CD4-positive, CD25-positive, alpha-beta regulatory T cell (primary cell): Measurements from ENCODE around the gene TJP3. TPM values are rescaled to one million over a fixed set of nuclear protein-coding genes. Genes with fewer than 3 reads are reported as not detected.

ENCODE experiments used
- ATAC-seq, 2 donors: fragments of 150-1000 bp; cut with Tn5 transposase; one replicate each; pipeline ENCODE4 v1.10.0; 2021; ENCODE audit warnings: low read depth in 2 of 2, moderate number of reproducible peaks in 2 of 2, moderate library complexity in 1 of 2
- DNase-seq, 3 donors: peaks; one replicate each; pipeline versions ENCODE4 v3.0.0 to v3.0.0-alpha.2; 2012 to 2022; ENCODE audit warnings: mixed read lengths in 1 of 3
- H3K27ac ChIP-seq: one replicate; pipeline ENCODE4 v1.7.0; 2013; ENCODE audit warnings: mild to moderate bottlenecking, low read length; ENCODE audit not compliant: insufficient read depth, poor library complexity, severe bottlenecking
- H3K27me3 ChIP-seq: one replicate; pipeline ENCODE4 v1.7.0; 2013; ENCODE audit warnings: low read length; ENCODE audit not compliant: control insufficient read depth, insufficient read depth
- H3K36me3 ChIP-seq: one replicate; pipeline ENCODE4 v1.7.0; 2013; ENCODE audit warnings: mild to moderate bottlenecking, low read length, moderate library complexity; ENCODE audit not compliant: control insufficient read depth, insufficient read depth
- H3K4me1 ChIP-seq: 2 replicates; pipeline ENCODE4 v1.7.0; 2013; ENCODE audit warnings: mild to moderate bottlenecking, low read length; ENCODE audit not compliant: insufficient read depth, control insufficient read depth, poor library complexity, severe bottlenecking
- H3K4me3 ChIP-seq: one replicate; pipeline ENCODE4 v1.7.0; 2013; ENCODE audit warnings: low read depth, mild to moderate bottlenecking, low read length, moderate library complexity
- H3K9me3 ChIP-seq, 2 experiments: 1 replicate in 1 of 2; 2 replicates in 1 of 2; pipeline ENCODE4 v1.7.0; 2013; ENCODE audit warnings: low read length in 2 of 2, mild to moderate bottlenecking in 1 of 2, moderate library complexity in 1 of 2; ENCODE audit not compliant: control insufficient read depth in 2 of 2
- H3K27ac Mint-ChIP-seq, 3 donors: one replicate each; pipeline ENCODE4 v1.8.0; 2020 to 2022; ENCODE audit warnings: mild to moderate bottlenecking in 3 of 3, mixed read lengths in 3 of 3, moderate library complexity in 2 of 3
- H3K27me3 Mint-ChIP-seq: one replicate; pipeline ENCODE4 v1.8.0; 2022; ENCODE audit warnings: mild to moderate bottlenecking, mixed read lengths
- H3K36me3 Mint-ChIP-seq: one replicate; pipeline ENCODE4 v1.8.0; 2020; ENCODE audit warnings: mixed read lengths
- H3K4me1 Mint-ChIP-seq, 4 donors: one replicate each; pipeline ENCODE4 v1.8.0; 2020 to 2022; ENCODE audit warnings: mixed read lengths in 4 of 4, mild to moderate bottlenecking in 1 of 4
- H3K4me3 Mint-ChIP-seq, 4 donors: one replicate each; pipeline ENCODE4 v1.8.0; 2020 to 2022; ENCODE audit warnings: mild to moderate bottlenecking in 4 of 4, mixed read lengths in 4 of 4, moderate library complexity in 3 of 4
- H3K9me3 Mint-ChIP-seq, 7 donors: one replicate each; pipeline ENCODE4 v1.8.0; 2020 to 2022; ENCODE audit warnings: mixed read lengths in 7 of 7, mild to moderate bottlenecking in 3 of 7, moderate library complexity in 2 of 7
- polyA plus RNA-seq, 4 donors: library from polyadenylated mRNA; unstranded; fragments of 300-500 nt; fragmentation: Illumina TruSeq; gene quantifications; one replicate each; pipeline ENCODE4 v1.2.3, GENCODE V29; 2021
- total RNA-seq: library from RNA; stranded (reverse); gene quantifications from one replicate; pipeline ENCODE4 v1.2.3, GENCODE V29; 2022

TJP3 gene
- total and polyA plus RNA-seq, 5 donors from 2014 or later = 20.6 to 34.4 (median 28.6) TPM

DNA sequence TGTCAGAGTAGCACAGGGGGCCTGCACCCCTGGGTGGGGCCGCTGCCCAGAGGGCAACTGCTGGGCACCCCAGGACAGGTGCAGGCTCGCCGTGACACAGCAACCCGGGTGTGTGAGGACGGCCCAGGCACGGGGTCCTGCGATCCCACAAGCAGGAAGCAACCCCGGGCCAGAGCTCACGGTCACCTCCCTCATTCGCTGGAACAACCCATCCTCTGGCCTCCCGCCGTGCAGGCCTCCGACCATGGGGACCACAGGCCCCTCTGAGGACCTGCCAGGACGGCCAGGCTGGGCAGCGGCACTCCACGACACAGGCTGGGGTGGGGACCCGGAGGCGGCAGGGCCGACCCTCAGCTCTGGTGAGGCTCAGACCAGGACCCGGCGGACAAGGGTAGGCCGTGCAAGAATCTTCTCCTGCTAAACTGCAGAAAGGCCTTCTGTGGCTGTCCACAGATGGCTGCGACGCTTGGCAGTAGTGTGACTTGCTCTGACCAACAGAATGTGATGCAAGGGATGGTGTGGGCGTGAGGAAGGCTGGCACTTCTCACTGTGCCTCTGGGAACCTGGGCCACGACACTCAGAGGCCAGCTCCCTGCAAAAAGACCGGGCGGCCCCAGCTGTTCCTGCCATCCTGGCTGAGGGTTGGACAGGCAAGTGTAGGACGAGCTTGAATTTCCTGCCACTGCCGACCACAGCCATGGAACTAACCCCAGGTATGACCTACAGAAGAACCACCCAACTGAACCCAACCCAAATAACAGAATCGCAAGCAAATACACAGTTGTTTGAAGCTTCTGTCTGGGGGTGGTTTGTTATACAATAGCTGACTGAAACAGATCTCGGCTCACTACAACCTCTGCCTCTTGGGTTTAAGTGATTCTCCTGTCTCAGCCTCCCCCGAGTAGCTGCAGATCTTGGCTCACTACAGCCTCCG lies 34.4 kb upstream of the TJP3 start:
- peaks cover 22% of the 10 kb centered on the region for H3K4me1 ChIP-seq

DNA sequence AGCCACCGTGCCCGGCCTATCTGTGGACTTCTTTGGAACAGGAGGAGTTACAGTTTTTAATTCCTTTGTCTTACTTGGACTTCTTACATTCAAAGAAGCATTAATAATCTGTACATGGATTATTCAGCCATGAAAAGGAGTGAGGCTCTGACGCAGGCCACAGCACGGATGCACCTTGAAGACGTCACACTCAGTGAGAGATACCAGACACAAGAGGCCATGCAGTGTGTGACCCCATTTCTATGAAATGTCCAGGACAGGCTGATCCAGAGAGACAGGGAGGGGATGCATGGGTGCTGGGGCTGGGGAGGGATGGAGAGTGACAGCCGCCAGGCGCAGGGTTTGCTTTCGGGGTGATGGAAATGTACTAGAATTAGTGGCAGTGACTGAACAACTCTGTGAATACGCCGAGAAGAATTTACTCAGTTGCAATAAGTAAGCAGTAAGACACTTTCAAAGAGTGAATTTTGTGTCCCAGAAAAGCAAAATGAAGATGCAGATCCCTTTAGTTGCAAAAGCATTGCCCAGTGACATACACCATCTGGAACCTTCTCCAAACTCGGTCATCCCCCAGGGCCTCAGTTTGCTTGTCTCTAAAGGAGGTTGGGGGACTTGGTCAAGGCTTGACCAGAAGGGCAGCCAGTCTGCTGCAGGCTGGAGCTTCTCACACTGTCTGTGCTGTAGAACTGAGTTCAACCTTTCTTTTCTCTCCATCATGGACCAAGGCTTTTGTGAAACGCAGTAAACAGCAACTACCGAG lies 33.2 kb upstream of the TJP3 start:
- H3K4me3 Mint-ChIP-seq = peak overlapping the region in 1 of 4 donors; percentile 2

More for the DNA sequence above, 34.4 kb upstream of the TJP3 start:
- DNase-seq (no peak), ATAC-seq (no peak)
- no peaks in the 10 kb centered on the region for H3K27me3 ChIP-seq
- no peak overlapping the region for H3K27ac ChIP-seq
- Mint-ChIP-seq H3K27ac (no peak overlapping the region), H3K9me3 (no peaks in the 10 kb centered on the region), H3K4me3 (peak overlapping the region in 1 of 4 donors; percentile 56), H3K27me3 (no peaks in the 10 kb centered on the region), H3K36me3 (peaks cover 6% of the 10 kb centered on the region), H3K4me1 (peaks cover 0 to 39% (median 0%) of the 10 kb centered on the region in 4 donors)
- H3K4me3 ChIP-seq = no peak overlapping the region
- no peaks in the 10 kb centered on the region for H3K36me3 ChIP-seq
- no peaks in the 10 kb centered on the region for H3K9me3 ChIP-seq

DNA sequence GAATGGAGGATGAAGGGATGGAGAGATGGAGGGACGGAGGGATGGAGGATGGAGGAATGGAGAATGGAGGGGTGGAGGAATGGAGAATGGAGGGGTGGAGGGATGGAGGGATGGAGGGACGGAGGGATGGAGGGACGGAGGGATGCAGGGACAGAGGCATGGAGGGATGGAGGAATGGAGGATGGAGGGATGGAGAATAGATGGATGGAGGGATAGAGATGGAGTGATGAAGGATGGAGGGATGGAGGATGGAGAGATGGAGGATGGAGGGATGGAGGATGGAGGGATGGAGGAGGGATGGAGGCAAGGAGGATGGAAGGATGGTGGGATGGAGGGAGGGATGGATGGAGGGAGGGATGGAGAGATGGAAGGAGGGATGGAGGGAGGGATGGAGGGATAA lies 30.0 kb upstream of the TJP3 start:
- Mint-ChIP-seq H3K4me1 (peaks cover 0 to 11% (median 0%) of the 10 kb centered on the region in 4 donors), H3K27me3 (no peaks in the 10 kb centered on the region), H3K4me3 (no peak overlapping the region), H3K9me3 (no peaks in the 10 kb centered on the region), H3K27ac (no peak overlapping the region), H3K36me3 (peaks cover 6% of the 10 kb centered on the region)
- no peak for ATAC-seq
- no peak for DNase-seq
- no peaks in the 10 kb centered on the region for H3K4me1 ChIP-seq
- H3K9me3 ChIP-seq = no peaks in the 10 kb centered on the region
- H3K36me3 ChIP-seq = peaks cover 2% of the 10 kb centered on the region
- no peak overlapping the region for H3K4me3 ChIP-seq
- no peaks in the 10 kb centered on the region for H3K27me3 ChIP-seq
- H3K27ac ChIP-seq = no peak overlapping the region

More for the DNA sequence above, 33.2 kb upstream of the TJP3 start:
- peaks cover 22% of the 10 kb centered on the region for H3K4me1 ChIP-seq
- H3K27ac Mint-ChIP-seq = no peak overlapping the region
- H3K27me3 Mint-ChIP-seq = no peaks in the 10 kb centered on the region
- no peak overlapping the region for H3K27ac ChIP-seq
- peaks cover 0 to 35% (median 0%) of the 10 kb centered on the region in 4 donors for H3K4me1 Mint-ChIP-seq
- H3K27me3 ChIP-seq = no peaks in the 10 kb centered on the region
- peaks cover 2% of the 10 kb centered on the region for H3K36me3 ChIP-seq
- no peaks in the 10 kb centered on the region for H3K9me3 ChIP-seq
- no peak for ATAC-seq
- H3K4me3 ChIP-seq = no peak overlapping the region
- DNase-seq = no peak
- H3K9me3 Mint-ChIP-seq = no peaks in the 10 kb centered on the region
- H3K36me3 Mint-ChIP-seq = peaks cover 6% of the 10 kb centered on the region

DNA sequence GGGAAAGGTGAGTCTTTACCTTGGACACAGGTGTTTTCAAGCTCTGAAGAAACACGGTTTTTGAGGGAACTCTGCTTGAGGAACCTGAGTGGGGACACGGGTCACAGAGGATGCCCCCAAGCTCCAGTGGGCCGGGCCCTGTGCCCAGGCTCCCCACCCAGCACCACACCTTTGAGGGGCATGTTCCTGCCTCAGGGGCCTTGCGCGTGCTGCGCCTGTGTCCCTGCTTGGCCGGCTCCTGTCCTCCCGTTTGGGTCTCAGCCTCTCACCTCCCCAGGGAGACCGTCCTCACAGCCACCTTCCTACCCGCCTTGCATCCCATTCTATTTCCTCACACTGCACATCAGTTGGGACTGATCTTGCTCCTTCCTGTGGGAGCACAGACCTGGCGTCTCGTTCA lies 29.0 kb upstream of the TJP3 start:
- Mint-ChIP-seq H3K27ac (no peak overlapping the region), H3K27me3 (no peaks in the 10 kb centered on the region), H3K4me1 (peaks cover 0 to 13% (median 0%) of the 10 kb centered on the region in 4 donors), H3K36me3 (peaks cover 6% of the 10 kb centered on the region), H3K4me3 (no peak overlapping the region), H3K9me3 (no peaks in the 10 kb centered on the region)
- no peak for DNase-seq
- no peak for ATAC-seq
- Histone ChIP-seq H3K4me3 (no peak overlapping the region), H3K27ac (no peak overlapping the region), H3K36me3 (peaks cover 2% of the 10 kb centered on the region), H3K4me1 (no peaks in the 10 kb centered on the region), H3K9me3 (no peaks in the 10 kb centered on the region), H3K27me3 (no peaks in the 10 kb centered on the region)

DNA sequence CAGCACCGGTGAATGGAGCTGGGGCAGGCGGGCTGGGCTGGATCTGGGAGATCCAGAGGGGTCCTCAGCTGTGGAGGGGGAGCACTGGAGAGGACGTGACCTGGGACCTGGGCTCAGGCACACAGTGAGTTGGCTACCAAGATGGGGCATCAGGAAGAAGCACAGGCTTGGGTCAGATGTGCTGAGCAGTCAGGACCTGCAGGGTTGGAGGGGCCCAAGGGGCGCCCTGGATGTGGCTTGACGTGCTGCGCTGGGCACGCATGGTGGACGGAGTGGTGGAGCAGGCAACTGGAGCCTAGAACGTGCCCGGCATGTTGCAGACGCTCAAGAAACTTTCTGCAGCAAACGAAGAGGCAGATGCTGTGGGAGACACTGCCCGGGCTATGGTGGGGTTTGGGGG lies 28.6 kb upstream of the TJP3 start:
- DNase-seq = no peak
- Mint-ChIP-seq H3K9me3 (no peaks in the 10 kb centered on the region), H3K27me3 (no peaks in the 10 kb centered on the region), H3K4me1 (peaks cover 0 to 12% (median 0%) of the 10 kb centered on the region in 4 donors), H3K4me3 (no peak overlapping the region), H3K27ac (no peak overlapping the region), H3K36me3 (peaks cover 6% of the 10 kb centered on the region)
- Histone ChIP-seq H3K4me3 (no peak overlapping the region), H3K27me3 (no peaks in the 10 kb centered on the region), H3K27ac (no peak overlapping the region), H3K4me1 (no peaks in the 10 kb centered on the region), H3K36me3 (peaks cover 2% of the 10 kb centered on the region), H3K9me3 (no peaks in the 10 kb centered on the region)
- no peak for ATAC-seq

DNA sequence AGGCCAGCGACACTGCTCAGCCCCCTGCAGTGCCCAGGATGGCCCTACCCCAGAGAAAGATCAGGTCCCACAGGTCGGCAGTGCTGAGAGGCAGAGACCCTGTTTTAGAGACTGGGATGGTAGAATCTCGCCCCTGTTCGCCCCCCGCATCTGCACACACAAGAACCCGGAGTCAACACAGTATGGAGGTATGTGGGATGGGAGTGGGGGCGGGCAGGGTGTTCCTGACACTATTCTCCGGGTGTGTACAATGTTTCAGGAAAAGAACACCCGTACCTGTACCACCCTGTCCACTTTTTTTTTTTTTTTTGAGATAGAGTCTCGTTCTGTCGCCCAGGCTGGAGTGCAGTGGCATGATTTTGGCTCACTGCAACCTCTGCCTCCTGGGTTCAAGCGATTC lies 27.2 kb upstream of the TJP3 start:
- Histone ChIP-seq H3K27me3 (no peaks in the 10 kb centered on the region), H3K4me3 (no peak overlapping the region), H3K36me3 (peaks cover 2% of the 10 kb centered on the region), H3K4me1 (no peaks in the 10 kb centered on the region), H3K9me3 (no peaks in the 10 kb centered on the region), H3K27ac (no peak overlapping the region)
- H3K9me3 Mint-ChIP-seq = no peaks in the 10 kb centered on the region
- DNase-seq = no peak
- ATAC-seq = no peak
- H3K27ac Mint-ChIP-seq = no peak overlapping the region
- no peaks in the 10 kb centered on the region for H3K27me3 Mint-ChIP-seq
- no peak overlapping the region for H3K4me3 Mint-ChIP-seq
- H3K36me3 Mint-ChIP-seq = no peaks in the 10 kb centered on the region
- H3K4me1 Mint-ChIP-seq = peaks cover 0 to 8% (median 0%) of the 10 kb centered on the region in 4 donors

DNA sequence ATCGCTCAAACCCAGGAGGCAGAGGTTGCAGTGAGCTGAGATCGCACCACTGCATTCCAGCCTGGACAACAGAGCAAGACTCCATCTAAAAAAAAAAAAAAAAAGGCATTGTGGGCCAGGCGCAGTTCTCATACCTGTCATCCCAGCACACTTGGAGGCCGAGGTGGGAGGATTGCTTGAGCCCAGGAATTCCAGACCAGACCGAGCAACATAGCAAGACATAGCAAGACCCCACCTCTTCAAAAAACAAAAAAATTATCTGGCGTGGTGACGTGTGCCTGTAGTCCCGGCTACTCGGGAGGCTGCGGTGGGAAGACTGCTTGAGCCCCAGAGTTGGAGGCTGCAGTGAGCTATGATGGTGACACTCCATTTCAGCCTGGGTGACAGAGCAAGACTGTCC lies 25.9 kb upstream of the TJP3 start:
- no peak for DNase-seq
- Histone ChIP-seq H3K27ac (no peak overlapping the region), H3K4me1 (peaks cover 3% of the 10 kb centered on the region), H3K27me3 (no peaks in the 10 kb centered on the region), H3K4me3 (no peak overlapping the region), H3K9me3 (no peaks in the 10 kb centered on the region), H3K36me3 (peaks cover 2% of the 10 kb centered on the region)
- H3K4me3 Mint-ChIP-seq = no peak overlapping the region
- no peak overlapping the region for H3K27ac Mint-ChIP-seq
- no peaks in the 10 kb centered on the region for H3K36me3 Mint-ChIP-seq
- ATAC-seq = no peak
- H3K27me3 Mint-ChIP-seq = no peaks in the 10 kb centered on the region
- H3K4me1 Mint-ChIP-seq = peaks cover 0 to 9% (median 4%) of the 10 kb centered on the region in 4 donors
- no peaks in the 10 kb centered on the region for H3K9me3 Mint-ChIP-seq
